Measurements from ENCODE around the gene OOSP1. TPM values are rescaled to one million over a fixed set of nuclear protein-coding genes. Genes with fewer than 3 reads are reported as not detected.

OOSP1 gene, protein sequence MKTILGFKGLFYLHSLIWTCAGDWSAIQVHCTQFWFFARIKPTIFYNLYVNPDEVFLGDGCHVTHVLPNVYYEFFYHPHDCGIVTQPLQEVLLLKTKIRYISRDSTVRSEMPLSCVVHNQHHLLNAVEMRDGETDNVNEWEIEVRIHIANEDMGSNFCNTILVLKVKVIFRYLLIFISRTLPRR
- not detected for total RNA-seq (2021; fragmentation: NEBNext Ultra II Directional; extraction: Animal tissue kit (Norgen Biotek cat#: 25700))
- long read RNA-seq: 0 reads

DNA sequence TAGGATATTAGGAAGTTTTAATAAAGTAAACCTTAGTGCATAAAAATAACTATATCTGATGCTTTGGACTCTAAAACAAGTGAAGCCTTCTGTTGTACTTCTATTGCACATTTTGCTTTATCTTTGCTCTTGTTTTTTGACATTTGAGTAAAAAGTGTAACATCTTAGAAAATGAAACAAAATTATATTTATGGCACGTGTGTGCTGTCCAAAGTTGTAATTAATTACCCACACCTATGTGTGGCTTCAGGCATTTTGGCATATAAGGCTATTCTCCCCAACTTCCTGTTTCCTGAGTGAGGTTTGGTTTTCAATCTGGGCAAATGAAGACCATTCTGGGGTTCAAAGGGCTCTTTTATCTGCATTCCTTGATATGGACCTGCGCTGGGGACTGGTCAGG is at the start of gene OOSP1:
OOSP1 (plus strand) TSS at position 301 of the 400 bp plus-strand sequence; CDS start at position 324, 23 bp downstream.
- no peaks in the 10 kb centered on the region for H3K4me1 Mint-ChIP-seq (ENCODE audit: low read depth)
- TF ChIP-seq, protein P1, sequence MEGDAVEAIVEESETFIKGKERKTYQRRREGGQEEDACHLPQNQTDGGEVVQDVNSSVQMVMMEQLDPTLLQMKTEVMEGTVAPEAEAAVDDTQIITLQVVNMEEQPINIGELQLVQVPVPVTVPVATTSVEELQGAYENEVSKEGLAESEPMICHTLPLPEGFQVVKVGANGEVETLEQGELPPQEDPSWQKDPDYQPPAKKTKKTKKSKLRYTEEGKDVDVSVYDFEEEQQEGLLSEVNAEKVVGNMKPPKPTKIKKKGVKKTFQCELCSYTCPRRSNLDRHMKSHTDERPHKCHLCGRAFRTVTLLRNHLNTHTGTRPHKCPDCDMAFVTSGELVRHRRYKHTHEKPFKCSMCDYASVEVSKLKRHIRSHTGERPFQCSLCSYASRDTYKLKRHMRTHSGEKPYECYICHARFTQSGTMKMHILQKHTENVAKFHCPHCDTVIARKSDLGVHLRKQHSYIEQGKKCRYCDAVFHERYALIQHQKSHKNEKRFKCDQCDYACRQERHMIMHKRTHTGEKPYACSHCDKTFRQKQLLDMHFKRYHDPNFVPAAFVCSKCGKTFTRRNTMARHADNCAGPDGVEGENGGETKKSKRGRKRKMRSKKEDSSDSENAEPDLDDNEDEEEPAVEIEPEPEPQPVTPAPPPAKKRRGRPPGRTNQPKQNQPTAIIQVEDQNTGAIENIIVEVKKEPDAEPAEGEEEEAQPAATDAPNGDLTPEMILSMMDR (IDR thresholded peaks at IDR 0.05): no peak
- H3K9me3 Mint-ChIP-seq: no peaks in the 10 kb centered on the region; the same call in 1 of the 2 replicates
- no peak for DNase-seq
- H3K27me3 Mint-ChIP-seq (ENCODE audit: insufficient read depth): no peaks in the 10 kb centered on the region; the same call in 1 of the 2 replicates
- no peak within 1 kb of the TSS for H3K4me3 Mint-ChIP-seq
- no peak within 1 kb of the TSS for H3K27ac Mint-ChIP-seq
- H3K36me3 Mint-ChIP-seq (ENCODE audit: low read depth): no peaks in the 10 kb centered on the region

DNA sequence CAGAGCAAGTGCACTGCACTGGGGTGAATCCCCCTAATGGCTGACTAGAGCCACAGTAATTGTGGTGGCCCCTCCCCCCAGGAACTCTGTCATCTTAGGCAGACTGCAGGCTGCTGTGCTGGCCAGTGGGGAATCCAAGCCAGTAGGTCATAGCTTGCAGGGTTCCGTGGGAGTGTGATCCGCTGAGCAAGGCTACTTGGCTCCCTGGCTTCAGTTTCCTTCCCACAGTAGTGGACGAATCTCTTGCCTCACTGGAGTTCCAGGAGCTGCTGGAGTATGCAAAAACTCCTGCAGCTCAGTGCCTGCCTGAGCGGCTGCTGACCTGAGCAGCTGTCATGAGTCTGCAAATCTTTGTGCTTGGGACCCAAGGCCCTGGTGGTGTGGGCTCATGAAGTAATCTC is 46.5 kb upstream of the OOSP1 start:
- Mint-ChIP-seq H3K9me3 (peaks cover 28% of the 10 kb centered on the region), H3K36me3 (ENCODE audit: low read depth) (no peaks in the 10 kb centered on the region), H3K4me1 (ENCODE audit: low read depth) (no peaks in the 10 kb centered on the region), H3K27ac (no peak overlapping the region), H3K4me3 (no peak overlapping the region), H3K27me3 (ENCODE audit: insufficient read depth) (peaks cover 2% of the 10 kb centered on the region; the same call in 1 of the 2 replicates)
- TF ChIP-seq, protein P1 (IDR thresholded peaks at IDR 0.05): no peak
- DNase-seq: no peak

DNA sequence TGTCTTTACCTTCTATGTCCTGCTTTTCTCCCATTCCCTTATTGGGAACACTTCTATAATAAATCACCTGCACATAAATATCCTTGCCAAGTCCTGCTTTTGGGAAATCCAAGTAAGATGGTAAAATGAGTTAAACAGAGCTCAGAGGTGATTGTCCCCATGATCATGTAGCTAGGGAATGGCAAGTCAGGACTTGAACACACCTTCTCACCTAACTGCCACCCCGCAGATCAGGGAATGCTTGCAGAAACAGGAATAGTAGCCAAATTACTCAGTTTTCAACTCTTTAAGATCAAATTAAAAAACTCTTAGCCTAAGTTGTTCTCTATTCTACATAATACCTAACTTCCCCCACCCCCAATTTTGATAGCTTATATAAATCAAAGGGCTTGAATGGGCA is 43.6 kb upstream of the OOSP1 start:
- Mint-ChIP-seq H3K4me1 (ENCODE audit: low read depth) (peaks cover 7% of the 10 kb centered on the region; the same call in 1 of the 2 replicates), H3K27ac (no peak overlapping the region), H3K9me3 (peaks cover 7% of the 10 kb centered on the region), H3K4me3 (no peak overlapping the region), H3K27me3 (ENCODE audit: insufficient read depth) (peaks cover 2% of the 10 kb centered on the region; the same call in 1 of the 2 replicates), H3K36me3 (ENCODE audit: low read depth) (no peaks in the 10 kb centered on the region; the same call in 1 of the 2 replicates)
- DNase-seq: no peak
- TF ChIP-seq, protein P1 (IDR thresholded peaks at IDR 0.05): no peak

DNA sequence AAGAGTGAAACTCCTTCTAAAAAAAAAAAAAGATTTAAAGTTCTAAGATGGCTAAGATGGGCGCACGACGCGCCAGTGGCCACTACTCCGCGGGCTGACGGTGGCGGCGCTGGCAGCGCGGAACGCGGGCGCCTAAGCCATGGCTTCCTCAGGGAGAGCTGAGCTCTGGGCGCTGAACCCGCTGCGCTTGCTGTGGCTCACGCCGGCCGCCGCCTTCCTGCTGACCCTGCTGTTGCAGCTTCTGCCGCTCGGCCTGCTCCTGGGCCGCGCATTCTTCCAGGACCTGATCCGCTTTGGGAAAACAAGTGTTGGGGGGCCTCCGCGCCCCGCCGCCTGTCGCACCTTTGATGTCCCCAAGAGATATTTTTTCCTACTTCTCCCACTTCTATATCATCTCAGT is 40.2 kb upstream of the OOSP1 start:
- peaks cover 3% of the 10 kb centered on the region; the same call in 1 of the 2 replicates for H3K9me3 Mint-ChIP-seq
- no peak overlapping the region for H3K27ac Mint-ChIP-seq
- H3K27me3 Mint-ChIP-seq (ENCODE audit: insufficient read depth): no peaks in the 10 kb centered on the region
- H3K4me1 Mint-ChIP-seq (ENCODE audit: low read depth): peaks cover 17% of the 10 kb centered on the region; the same call in 1 of the 2 replicates
- no peaks in the 10 kb centered on the region; the same call in 1 of the 2 replicates for H3K36me3 Mint-ChIP-seq (ENCODE audit: low read depth)
- no peak for DNase-seq
- TF ChIP-seq, protein P1 (IDR thresholded peaks at IDR 0.05): no peak
- H3K4me3 Mint-ChIP-seq: no peak overlapping the region

DNA sequence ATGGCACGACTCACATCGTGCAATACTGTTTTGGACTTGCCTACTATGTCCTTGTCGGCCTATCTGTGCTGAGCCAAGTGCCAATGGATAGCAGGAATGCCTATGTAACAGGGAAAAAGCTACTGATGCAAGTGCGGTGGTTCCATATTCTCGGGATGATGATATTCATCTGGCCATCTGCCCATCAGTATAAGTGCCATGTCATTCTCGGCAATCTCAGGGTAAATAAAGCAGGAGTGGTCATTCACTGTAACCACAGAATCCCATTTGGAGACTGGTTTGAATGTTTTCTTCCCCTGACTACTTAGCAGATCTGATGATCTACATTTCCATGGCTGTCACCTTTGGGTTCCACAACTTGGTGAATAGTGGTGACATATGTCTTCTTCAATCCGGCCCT is 39.6 kb upstream of the OOSP1 start:
- Mint-ChIP-seq H3K27me3 (ENCODE audit: insufficient read depth) (no peaks in the 10 kb centered on the region), H3K36me3 (ENCODE audit: low read depth) (no peaks in the 10 kb centered on the region; the same call in 1 of the 2 replicates), H3K4me3 (no peak overlapping the region), H3K27ac (no peak overlapping the region), H3K9me3 (peaks cover 3% of the 10 kb centered on the region; the same call in 1 of the 2 replicates), H3K4me1 (ENCODE audit: low read depth) (peaks cover 17% of the 10 kb centered on the region; the same call in 1 of the 2 replicates)
- TF ChIP-seq, protein P1 (IDR thresholded peaks at IDR 0.05): no peak
- DNase-seq: no peak
